GM19351 (cell line): ENCODE results near the gene ACOT2.
"Not testable (repeated sequence)": the region's sequence is repeated elsewhere in the genome, so short reads cannot be mapped to it uniquely, and the experiment has no call there.

Source experiments
- ATAC-seq: cut with Tn5 transposase; IDR thresholded peaks from one replicate; pipeline ENCODE4 v1.9.1; 2021; ENCODE audit warnings: mild to moderate bottlenecking, moderate library complexity; ENCODE audit not compliant: unreplicated experiment

Gene ACOT2

GRCh38 chr14:73567358-73567757 is 1.7 kb upstream of the ACOT2 start:
- ATAC-seq = no peak

- ATAC-seq = no peak
These were observed 795 bp upstream of the ACOT2 start for GRCh38 chr14:73567951-73568885.

- ATAC-seq = not testable (repeated sequence)
These were observed 178 bp upstream of the ACOT2 start for GRCh38 chr14:73568886-73569184.

- peak; percentile 53 for ATAC-seq
These were observed 1.9 kb downstream of the ACOT2 start for GRCh38 chr14:73570913-73571312.

- ATAC-seq = not testable (repeated sequence)
These were observed 4.0 kb downstream of the ACOT2 start for GRCh38 chr14:73573034-73573433.

GRCh38 chr14:73573740-73574139 is 4.7 kb downstream of the ACOT2 start:
- not testable (repeated sequence) for ATAC-seq

- ATAC-seq = not testable (repeated sequence)
These were observed 5.2 kb downstream of the ACOT2 start for GRCh38 chr14:73574251-73574650.

- ATAC-seq = no peak
These were observed 7.4 kb downstream of the ACOT2 start for GRCh38 chr14:73576391-73576790.

GRCh38 chr14:73577214-73577613 is 8.2 kb downstream of the ACOT2 start:
- ATAC-seq = not testable (repeated sequence)

GRCh38 chr14:73582102-73582979 is 13.3 kb downstream of the ACOT2 start:
- ATAC-seq = not testable (repeated sequence)

- ATAC-seq = no peak
These were observed 19.7 kb downstream of the ACOT2 start for GRCh38 chr14:73588695-73589094.

GRCh38 chr14:73589116-73589515 is 20.1 kb downstream of the ACOT2 start:
- no peak for ATAC-seq

- ATAC-seq = not testable (repeated sequence)
These were observed 21.6 kb downstream of the ACOT2 start for GRCh38 chr14:73590673-73591004.

- ATAC-seq = no peak
These were observed 22.9 kb downstream of the ACOT2 start, which contains the start of gene ACOT4 for GRCh38 chr14:73591690-73592449. ACOT4 (plus strand) TSS chr14:73591873; CDS start chr14:73591960, 87 bp downstream.

- ATAC-seq = no peak
These were observed 25.5 kb downstream of the ACOT2 start for GRCh38 chr14:73594491-73594890.

GRCh38 chr14:73599499-73599898 is 30.5 kb downstream of the ACOT2 start:
- ATAC-seq = no peak

- ATAC-seq = no peak
These were observed 34.0 kb downstream of the ACOT2 start for GRCh38 chr14:73602994-73603393.

GRCh38 chr14:73606271-73606670 is 37.3 kb downstream of the ACOT2 start:
- ATAC-seq = no peak

- ATAC-seq = no peak
These were observed 38.2 kb downstream of the ACOT2 start for GRCh38 chr14:73607241-73607640.

- no peak for ATAC-seq
These were observed 41.7 kb downstream of the ACOT2 start for GRCh38 chr14:73610687-73611086.
